Fibroblast of upper back skin (primary cell): ENCODE results near the gene SMCHD1.
A peak's percentile ranks its signal among the peaks of the same experiment; 100 is the strongest.
"Not testable (repeated sequence)": the region's sequence is repeated elsewhere in the genome, so short reads cannot be mapped to it uniquely, and the experiment has no call there.

ENCODE experiments used
- DNase-seq: peaks from one replicate; pipeline ENCODE4 v3.0.0-alpha.2; 2013

The SMCHD1 gene

GRCh38 chr18:2723207-2723606 lies 67.7 kb downstream of the SMCHD1 start:
- no peak for DNase-seq

GRCh38 chr18:2729757-2730156 lies 74.2 kb downstream of the SMCHD1 start:
- DNase-seq, result no peak

GRCh38 chr18:2736823-2737222 lies 81.3 kb downstream of the SMCHD1 start:
- no peak for DNase-seq

GRCh38 chr18:2740082-2740481 lies 84.6 kb downstream of the SMCHD1 start:
- DNase-seq, result not testable (repeated sequence)

- no peak for DNase-seq
These were observed 90.7 kb downstream of the SMCHD1 start for GRCh38 chr18:2746274-2746673.

GRCh38 chr18:2758309-2758708 lies 102.8 kb downstream of the SMCHD1 start:
- no peak for DNase-seq

GRCh38 chr18:2774669-2775068 lies 119.1 kb downstream of the SMCHD1 start:
- no peak for DNase-seq

- DNase-seq, result no peak
These were observed 121.1 kb downstream of the SMCHD1 start for GRCh38 chr18:2776601-2777000.

- DNase-seq, result no peak
These were observed 121.7 kb downstream of the SMCHD1 start for GRCh38 chr18:2777241-2777640.

GRCh38 chr18:2780750-2781149 lies 125.2 kb downstream of the SMCHD1 start:
- no peak for DNase-seq

GRCh38 chr18:2787225-2787624 lies 131.7 kb downstream of the SMCHD1 start:
- DNase-seq, result no peak

- no peak for DNase-seq
These were observed 136.9 kb downstream of the SMCHD1 start for GRCh38 chr18:2792395-2792794.

GRCh38 chr18:2794159-2794558 lies 138.6 kb downstream of the SMCHD1 start:
- DNase-seq, result no peak

GRCh38 chr18:2797951-2798350 lies 142.4 kb downstream of the SMCHD1 start:
- no peak for DNase-seq

GRCh38 chr18:2799369-2799768 lies 143.8 kb downstream of the SMCHD1 start:
- DNase-seq, result no peak

GRCh38 chr18:2805970-2806943 lies 150.7 kb downstream of the SMCHD1 start:
- DNase-seq, result peak; percentile 35

GRCh38 chr18:2808640-2809039 lies 153.1 kb downstream of the SMCHD1 start:
- not testable (repeated sequence) for DNase-seq

GRCh38 chr18:2809666-2810183 lies 154.2 kb downstream of the SMCHD1 start:
- not testable (repeated sequence) for DNase-seq

GRCh38 chr18:2811416-2811815 lies 155.9 kb downstream of the SMCHD1 start:
- no peak for DNase-seq

- no peak for DNase-seq
These were observed 159.4 kb downstream of the SMCHD1 start for GRCh38 chr18:2814928-2815327.

- no peak for DNase-seq
These were observed 162.8 kb downstream of the SMCHD1 start for GRCh38 chr18:2818281-2818680.

- DNase-seq, result no peak
These were observed 166.2 kb downstream of the SMCHD1 start for GRCh38 chr18:2821695-2822094.

- no peak for DNase-seq
These were observed 166.8 kb downstream of the SMCHD1 start for GRCh38 chr18:2822213-2822921.

- no peak for DNase-seq
These were observed 167.7 kb downstream of the SMCHD1 start for GRCh38 chr18:2823202-2823601.
